Activated T-cell treated with anti-CD3 and anti-CD28 coated beads, Interleukin-2, amount 50 U/mL, for 1 hour (primary cell): ENCODE results near the gene DSE.

Source experiments
- DNase-seq: peaks from one replicate; pipeline ENCODE4 v3.0.0-alpha.2; 2020

Gene DSE

DNA sequence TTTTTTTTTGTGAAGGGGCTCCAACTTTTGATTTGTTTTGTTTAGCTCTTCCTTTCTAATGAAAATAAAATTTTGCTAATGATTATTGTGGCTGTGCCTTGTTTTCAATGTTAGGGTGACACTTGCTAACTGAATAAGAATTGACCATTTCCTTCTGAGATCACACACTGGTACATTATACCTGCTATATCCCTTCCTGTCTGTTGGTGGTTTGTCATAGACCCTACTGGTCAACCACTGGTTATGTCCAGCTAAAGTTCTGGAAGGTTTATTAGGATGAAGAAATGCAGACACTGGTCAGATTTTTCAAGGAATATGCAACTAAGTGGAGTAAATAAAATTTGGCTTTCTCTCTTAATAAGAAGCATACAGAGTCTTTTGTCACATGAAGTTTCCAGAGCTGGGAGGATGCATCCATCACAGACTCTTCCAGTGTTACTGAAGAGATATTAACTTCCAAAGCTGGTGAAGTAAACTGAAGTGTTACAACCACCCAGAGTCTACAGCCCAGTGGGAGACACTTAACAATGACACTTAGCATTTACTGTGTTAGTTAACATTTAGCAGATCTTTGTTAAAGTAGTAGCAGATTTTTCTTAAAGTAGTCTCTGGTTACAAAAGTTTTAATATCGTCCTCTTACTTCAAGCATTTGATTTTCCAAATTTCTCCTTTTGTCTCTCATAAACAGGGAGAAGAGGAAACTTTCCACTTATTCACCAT lies 121.0 kb downstream of the DSE start:
- no peak for DNase-seq

GRCh38 chr6:116492331-116493067 lies 121.8 kb downstream of the DSE start:
- DNase-seq, result no peak
